Loucy (cell line): ENCODE measurements around the gene ARHGEF16.

Experiments
- H2AFZ ChIP-seq: fragments of 200-600 bp; sonication (generic); 2 replicates; pipeline ENCODE4 v1.6.0; 2016; ENCODE audit warnings: antibody characterized with exemption, mild to moderate bottlenecking, low read length, moderate library complexity
- H3F3A ChIP-seq: fragments of 200-600 bp; 2 replicates; pipeline ENCODE4 v1.6.0; 2016; ENCODE audit warnings: antibody characterized with exemption, low read depth, mild to moderate bottlenecking
- H3K27me3 ChIP-seq: fragments of 200-600 bp; sonication (generic); 2 replicates; pipeline ENCODE4 v1.6.1; 2014; ENCODE audit warnings: low read length, mild to moderate bottlenecking; ENCODE audit not compliant: insufficient read depth, poor library complexity, severe bottlenecking
- H3K36me3 ChIP-seq: fragments of 200-600 bp; sonication (generic); 2 replicates; pipeline ENCODE4 v1.6.1; 2016; ENCODE audit warnings: low read length; ENCODE audit not compliant: insufficient read depth
- H3K4me1 ChIP-seq: fragments of 200-600 bp; sonication (generic); 2 replicates; pipeline ENCODE4 v1.5.1; 2014; ENCODE audit warnings: low read length, mild to moderate bottlenecking; ENCODE audit not compliant: insufficient read depth, poor library complexity, severe bottlenecking
- H3K4me2 ChIP-seq: fragments of 200-600 bp; sonication (generic); 2 replicates; pipeline ENCODE4 v1.6.0; 2014; ENCODE audit warnings: antibody characterized with exemption, low read length, low read depth, mild to moderate bottlenecking; ENCODE audit not compliant: poor library complexity, severe bottlenecking
- H3K4me3 ChIP-seq: fragments of 200-600 bp; sonication (generic); 2 replicates; pipeline ENCODE4 v1.5.1; 2014; ENCODE audit warnings: low read length, mild to moderate bottlenecking, mixed read lengths; ENCODE audit not compliant: poor library complexity, severe bottlenecking
- H3K79me2 ChIP-seq: fragments of 200-600 bp; sonication (generic); 2 replicates; pipeline ENCODE4 v1.6.1; 2014; ENCODE audit warnings: low read length; ENCODE audit not compliant: insufficient read depth
- H3K9ac ChIP-seq: fragments of 200-600 bp; sonication (generic); 2 replicates; pipeline ENCODE4 v1.6.0; 2014; ENCODE audit warnings: mild to moderate bottlenecking, low read depth, low read length, moderate library complexity; ENCODE audit not compliant: poor library complexity, severe bottlenecking
- H3K9me2 ChIP-seq: fragments of 200-600 bp; sonication (generic); replicated peaks from 2 replicates; pipeline ENCODE4 v1.6.1; 2016; ENCODE audit warnings: low read depth, low read length, mixed read lengths
- H3K9me3 ChIP-seq: fragments of 200-600 bp; sonication (generic); 2 replicates; pipeline ENCODE4 v1.6.1; 2014; ENCODE audit warnings: mild to moderate bottlenecking, antibody characterized with exemption, low read length, low read depth; ENCODE audit not compliant: insufficient read depth
- H4K20me1 ChIP-seq: fragments of 200-600 bp; sonication (generic); 2 replicates; pipeline ENCODE4 v1.6.0; 2014; ENCODE audit warnings: antibody characterized with exemption, low read length, mild to moderate bottlenecking; ENCODE audit not compliant: insufficient read depth, poor library complexity, severe bottlenecking
- EZH2phosphoT487 ChIP-seq: fragments of 200-600 bp; IDR thresholded peaks from 2 replicates; pipeline ENCODE4 v1.6.1; 2018; ENCODE audit warnings: antibody characterized with exemption, mild to moderate bottlenecking, moderate library complexity, borderline replicate concordance
- TF ChIP-seq, protein P1 (sequence below): fragments of 200-600 bp; sonication (generic); conservative IDR thresholded peaks from 2 replicates; pipeline ENCODE4 v1.5.1; 2014; ENCODE audit warnings: mild to moderate bottlenecking, antibody characterized with exemption, low read length

ARHGEF16 gene

DNA sequence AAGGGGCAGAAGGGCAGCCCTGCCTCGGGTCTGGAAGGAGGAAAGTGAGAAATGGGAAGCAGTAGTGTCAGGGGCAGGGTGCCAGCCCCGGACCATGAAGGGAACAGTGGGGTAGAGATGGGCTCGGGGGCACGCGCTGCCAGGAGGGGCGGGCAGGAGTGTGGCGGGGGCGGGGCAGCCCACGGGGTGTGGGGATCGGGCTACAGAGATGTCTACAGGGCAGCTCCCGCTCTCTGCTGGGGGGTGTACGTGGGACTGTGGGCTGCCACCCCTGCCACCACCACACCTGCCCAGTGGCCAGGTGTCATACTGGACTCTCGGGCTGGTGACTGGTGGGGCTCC, 7.4 kb downstream of the ARHGEF16 start:
- Histone ChIP-seq H3K79me2 (no peaks in the 10 kb centered on the region), H3K9me3 (no peaks in the 10 kb centered on the region), H3F3A (no peaks in the 10 kb centered on the region), H3K27me3 (no peaks in the 10 kb centered on the region), H3K36me3 (no peaks in the 10 kb centered on the region), H4K20me1 (no peaks in the 10 kb centered on the region), H3K9ac (no peak overlapping the region), H3K4me1 (peaks cover 3% of the 10 kb centered on the region), H3K9me2 (no peaks in the 10 kb centered on the region), H3K4me2 (no peak overlapping the region), H3K4me3 (no peak overlapping the region), H2AFZ (no peak overlapping the region)
- TF ChIP-seq, protein P1, sequence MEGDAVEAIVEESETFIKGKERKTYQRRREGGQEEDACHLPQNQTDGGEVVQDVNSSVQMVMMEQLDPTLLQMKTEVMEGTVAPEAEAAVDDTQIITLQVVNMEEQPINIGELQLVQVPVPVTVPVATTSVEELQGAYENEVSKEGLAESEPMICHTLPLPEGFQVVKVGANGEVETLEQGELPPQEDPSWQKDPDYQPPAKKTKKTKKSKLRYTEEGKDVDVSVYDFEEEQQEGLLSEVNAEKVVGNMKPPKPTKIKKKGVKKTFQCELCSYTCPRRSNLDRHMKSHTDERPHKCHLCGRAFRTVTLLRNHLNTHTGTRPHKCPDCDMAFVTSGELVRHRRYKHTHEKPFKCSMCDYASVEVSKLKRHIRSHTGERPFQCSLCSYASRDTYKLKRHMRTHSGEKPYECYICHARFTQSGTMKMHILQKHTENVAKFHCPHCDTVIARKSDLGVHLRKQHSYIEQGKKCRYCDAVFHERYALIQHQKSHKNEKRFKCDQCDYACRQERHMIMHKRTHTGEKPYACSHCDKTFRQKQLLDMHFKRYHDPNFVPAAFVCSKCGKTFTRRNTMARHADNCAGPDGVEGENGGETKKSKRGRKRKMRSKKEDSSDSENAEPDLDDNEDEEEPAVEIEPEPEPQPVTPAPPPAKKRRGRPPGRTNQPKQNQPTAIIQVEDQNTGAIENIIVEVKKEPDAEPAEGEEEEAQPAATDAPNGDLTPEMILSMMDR: no peak
- no peak for TF ChIP-seq EZH2phosphoT487

DNA sequence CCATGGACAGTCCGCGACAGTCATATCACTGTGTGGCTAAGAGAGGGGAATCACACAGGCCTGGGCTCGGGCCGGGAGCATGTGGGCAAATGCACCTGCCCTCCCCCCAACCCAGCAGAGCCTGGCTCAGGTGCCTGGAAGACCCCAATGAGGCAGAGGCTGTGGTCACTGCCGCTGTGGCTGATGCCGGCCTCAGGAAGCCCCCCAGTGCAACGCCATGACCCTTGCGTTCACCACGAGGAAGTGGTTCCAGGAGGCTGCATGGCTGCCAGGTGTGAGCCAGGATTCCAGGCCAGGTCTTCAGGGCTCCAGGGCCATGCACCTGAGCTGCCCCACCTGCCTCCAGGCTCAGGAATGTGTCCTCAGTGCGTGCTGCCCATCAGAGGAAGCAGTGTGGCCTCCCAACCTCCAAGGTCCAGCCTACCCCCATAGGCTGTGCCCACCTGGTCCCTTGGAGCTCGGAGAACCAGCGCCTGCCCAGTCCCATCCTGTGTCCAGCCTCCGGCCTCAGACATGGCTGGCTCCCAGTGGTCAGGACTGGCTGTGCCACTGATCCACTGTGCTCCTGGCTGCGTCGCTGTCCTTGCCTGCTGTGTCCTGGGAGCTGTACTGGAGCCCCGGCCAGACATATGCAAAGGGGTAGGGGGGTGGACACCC, 8.0 kb downstream of the ARHGEF16 start:
- no peaks in the 10 kb centered on the region for H3K79me2 ChIP-seq
- H4K20me1 ChIP-seq: no peaks in the 10 kb centered on the region
- no peaks in the 10 kb centered on the region for H3F3A ChIP-seq
- TF ChIP-seq, protein P1: no peak
- TF ChIP-seq EZH2phosphoT487: no peak
- H3K9me3 ChIP-seq: no peaks in the 10 kb centered on the region
- H3K9me2 ChIP-seq: no peaks in the 10 kb centered on the region
- no peak overlapping the region for H3K9ac ChIP-seq
- H3K4me1 ChIP-seq: peaks cover 3% of the 10 kb centered on the region
- H3K4me2 ChIP-seq: no peak overlapping the region
- no peak overlapping the region for H3K4me3 ChIP-seq
- H2AFZ ChIP-seq: no peak overlapping the region
- no peaks in the 10 kb centered on the region for H3K27me3 ChIP-seq
- no peaks in the 10 kb centered on the region for H3K36me3 ChIP-seq

DNA sequence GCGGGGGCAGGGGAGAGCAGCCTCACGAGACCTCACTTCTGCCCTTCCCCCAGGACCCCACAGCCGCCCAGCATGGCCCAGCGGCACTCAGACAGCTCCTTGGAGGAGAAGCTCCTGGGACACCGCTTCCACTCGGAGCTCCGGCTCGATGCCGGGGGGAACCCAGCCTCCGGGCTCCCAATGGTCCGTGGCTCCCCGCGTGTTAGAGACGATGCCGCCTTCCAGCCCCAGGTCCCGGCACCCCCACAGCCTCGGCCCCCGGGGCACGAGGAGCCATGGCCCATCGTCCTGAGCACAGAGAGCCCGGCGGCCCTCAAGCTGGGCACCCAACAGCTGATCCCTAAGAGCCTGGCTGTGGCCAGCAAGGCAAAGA, 8.5 kb downstream of the ARHGEF16 start:
- Histone ChIP-seq H3K9me3 (no peaks in the 10 kb centered on the region), H3K4me3 (no peak overlapping the region), H4K20me1 (no peaks in the 10 kb centered on the region), H3K9ac (no peak overlapping the region), H3K4me2 (no peak overlapping the region), H3K9me2 (no peaks in the 10 kb centered on the region), H3F3A (no peaks in the 10 kb centered on the region), H3K27me3 (no peaks in the 10 kb centered on the region), H2AFZ (no peak overlapping the region), H3K36me3 (no peaks in the 10 kb centered on the region), H3K79me2 (no peaks in the 10 kb centered on the region), H3K4me1 (peaks cover under 1% of the 10 kb centered on the region)
- TF ChIP-seq, protein P1: no peak
- TF ChIP-seq EZH2phosphoT487: no peak
